HG02981 (cell line): ENCODE data around the gene CTBP2.

ENCODE experiments used
- ATAC-seq: cut with Tn5 transposase; IDR thresholded peaks from one replicate; pipeline ENCODE4 v1.9.1; 2021; ENCODE audit warnings: mild to moderate bottlenecking, moderate library complexity; ENCODE audit not compliant: unreplicated experiment

Gene CTBP2

DNA sequence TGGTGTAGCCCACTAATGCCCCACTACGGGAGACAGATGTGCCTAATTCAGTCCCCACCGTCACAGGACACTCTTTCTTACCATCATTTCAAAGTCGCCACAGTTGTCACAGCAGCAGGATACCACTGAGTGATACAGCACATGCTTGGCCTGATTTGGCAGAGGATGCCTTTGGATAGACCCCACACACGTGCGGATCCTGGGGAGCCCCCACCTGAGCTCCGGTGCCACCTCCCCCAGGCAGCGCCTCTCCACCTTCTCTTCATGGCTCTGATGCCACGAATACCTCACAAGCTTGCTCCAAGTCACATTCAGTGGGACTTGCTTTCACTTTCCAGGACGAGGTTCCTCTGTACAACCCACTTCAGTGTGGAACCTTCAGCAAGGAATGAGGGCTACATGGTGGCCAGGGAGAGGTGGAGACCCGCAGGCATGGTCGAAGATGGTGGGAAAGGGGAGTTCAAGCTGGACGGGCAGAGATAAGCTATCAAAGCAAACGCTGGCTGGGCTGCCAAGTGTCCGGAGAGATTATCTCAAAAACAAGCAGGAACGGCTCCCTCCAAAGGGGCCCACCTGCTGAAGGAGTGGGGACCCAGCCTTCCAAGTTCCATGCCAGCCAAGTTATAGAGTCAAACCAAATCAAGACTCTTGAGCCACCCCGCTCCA is 111.0 kb downstream of the CTBP2 start:
- no peak for ATAC-seq

DNA sequence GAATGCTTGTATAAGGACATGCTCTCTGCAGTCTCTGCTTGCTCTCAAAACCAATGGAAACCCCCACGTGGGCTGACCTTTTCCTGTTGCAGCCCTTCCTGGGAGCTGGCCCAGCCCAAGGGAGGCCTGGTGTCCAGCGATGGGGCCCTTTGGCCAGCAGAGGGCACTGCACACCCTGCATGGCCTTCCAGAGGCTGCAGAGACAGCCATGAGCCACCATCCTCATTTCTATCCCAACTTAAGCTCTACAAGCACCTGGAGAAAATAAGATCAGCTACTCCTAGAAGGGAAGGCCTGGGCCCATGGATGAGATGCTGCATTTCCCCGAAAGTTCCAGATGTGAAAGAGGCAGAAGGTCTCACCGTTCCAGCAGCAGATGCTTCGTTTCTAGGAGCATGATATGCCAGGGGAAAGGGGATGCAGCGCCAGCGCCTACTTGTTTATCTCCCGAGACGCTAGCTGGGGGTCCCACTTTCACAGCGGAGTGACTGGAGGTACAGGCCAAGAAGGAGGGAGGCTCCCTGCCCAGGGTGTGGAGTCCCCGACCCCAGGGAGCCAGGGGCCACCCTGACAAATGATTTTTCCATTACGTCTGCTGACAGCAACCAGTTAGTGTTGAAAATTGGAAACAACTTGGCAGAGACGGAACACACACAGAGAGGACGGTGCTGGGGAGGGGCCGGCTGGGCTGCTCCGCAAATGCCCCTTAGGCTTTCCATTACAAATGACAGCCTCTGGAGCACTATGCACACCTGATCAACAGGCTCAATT is 112.1 kb downstream of the CTBP2 start:
- ATAC-seq: peak; percentile 86

DNA sequence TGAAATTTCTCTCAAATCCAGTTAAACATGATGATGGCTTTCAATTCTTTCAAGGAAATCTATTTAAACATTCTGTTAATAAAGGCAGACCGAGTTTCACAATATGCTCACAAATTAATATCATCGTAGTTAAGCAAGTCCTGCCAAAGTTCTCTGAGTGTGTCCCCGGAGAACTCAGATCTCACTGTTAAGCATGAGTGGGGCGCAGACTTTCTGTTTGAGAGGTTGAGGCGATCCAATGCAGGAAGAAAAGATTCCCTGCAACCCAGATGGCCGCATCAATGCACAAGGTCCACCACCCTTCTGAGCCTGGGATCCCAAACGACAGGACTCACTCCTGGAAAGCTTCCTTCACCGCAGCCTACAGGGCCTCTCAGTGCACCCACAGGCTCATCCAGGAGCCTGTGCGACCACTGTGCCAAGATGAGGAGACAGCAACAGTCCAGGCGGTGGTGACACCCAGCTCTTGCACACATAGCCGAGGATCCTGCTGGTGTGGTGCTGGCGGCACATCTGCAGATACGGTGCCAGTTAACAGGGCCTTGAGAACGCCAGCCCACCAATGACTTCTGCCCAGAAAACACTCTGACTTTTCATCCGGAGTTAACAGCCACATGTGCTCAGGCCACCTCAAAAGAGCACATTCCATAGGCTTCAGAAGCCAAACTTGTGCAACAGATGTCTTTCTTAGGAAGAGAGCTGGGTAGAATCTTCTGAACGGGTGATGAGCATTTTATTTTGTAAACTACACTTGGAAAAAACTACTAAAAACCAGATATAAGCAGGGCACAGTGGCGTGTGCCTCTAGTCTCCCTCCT is 116.3 kb downstream of the CTBP2 start:
- no peak for ATAC-seq

DNA sequence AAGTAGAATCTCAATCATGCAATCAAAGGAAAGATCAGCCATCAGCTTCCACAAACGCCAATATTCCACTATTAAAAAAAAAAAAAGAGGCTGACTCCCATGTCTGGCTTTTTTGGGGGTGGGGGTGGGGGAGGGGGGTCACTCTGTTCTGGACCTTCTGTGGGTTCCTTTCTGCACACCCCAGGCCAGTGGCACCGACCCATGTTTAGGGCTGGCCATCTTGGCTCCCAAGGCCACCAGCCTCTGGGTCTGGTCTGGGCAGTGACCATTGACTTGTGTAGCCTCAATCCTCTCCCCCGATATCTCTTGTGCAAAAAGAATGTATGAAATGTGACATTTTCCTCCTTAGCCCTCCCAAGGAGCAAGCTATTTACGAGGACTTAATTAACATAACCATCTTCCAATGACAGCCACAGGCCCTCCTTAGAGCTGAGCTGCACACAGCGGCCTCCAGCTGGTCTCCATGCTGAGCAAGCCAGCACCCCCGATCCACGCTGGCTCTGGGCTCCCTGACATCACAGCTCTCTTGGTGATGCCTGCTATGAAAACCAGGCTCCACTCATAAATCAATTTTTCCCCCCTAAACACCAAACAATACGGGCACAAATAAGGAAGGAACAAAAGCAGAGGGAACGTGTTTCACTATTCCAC is 118.4 kb downstream of the CTBP2 start:
- no peak for ATAC-seq

DNA sequence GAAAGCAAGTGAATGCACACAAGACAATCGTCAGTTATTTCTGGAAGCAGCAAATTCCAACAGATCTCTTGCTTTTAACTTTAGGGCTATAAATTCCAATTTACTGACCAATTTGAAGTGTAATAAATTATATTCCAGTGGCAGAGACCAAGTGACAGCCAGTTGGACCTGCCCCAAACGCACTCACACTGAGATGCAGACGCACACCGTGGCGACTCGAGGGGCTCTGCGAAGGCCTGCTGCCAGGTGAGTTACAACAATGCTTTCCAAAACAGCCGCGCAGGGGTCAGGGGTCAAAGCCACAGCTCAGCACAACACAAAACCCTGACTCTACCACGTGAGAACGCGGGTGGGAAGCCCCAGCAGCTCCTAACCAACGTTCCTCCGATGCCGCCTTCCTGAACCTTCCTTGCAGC is 121.0 kb downstream of the CTBP2 start:
- ATAC-seq: no peak

DNA sequence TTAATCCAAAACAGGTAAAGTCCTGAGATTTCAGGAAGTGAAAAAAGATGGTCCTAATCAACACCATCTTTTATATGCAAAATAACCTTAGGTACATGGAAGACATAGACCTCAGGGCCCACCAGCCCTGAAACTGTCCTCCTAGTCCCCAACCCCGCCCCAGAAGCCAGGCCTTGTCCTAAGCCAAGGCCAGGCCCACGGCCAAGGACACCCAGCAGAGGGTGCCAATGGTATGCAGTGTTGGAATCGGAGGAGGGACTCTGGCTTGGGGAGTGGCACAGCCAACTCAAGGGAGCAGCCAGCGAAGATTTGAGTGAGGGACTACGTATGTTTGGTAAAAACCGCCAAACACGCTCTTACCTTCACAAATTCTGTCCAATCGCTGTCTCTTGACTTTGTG is 121.7 kb downstream of the CTBP2 start:
- no peak for ATAC-seq

DNA sequence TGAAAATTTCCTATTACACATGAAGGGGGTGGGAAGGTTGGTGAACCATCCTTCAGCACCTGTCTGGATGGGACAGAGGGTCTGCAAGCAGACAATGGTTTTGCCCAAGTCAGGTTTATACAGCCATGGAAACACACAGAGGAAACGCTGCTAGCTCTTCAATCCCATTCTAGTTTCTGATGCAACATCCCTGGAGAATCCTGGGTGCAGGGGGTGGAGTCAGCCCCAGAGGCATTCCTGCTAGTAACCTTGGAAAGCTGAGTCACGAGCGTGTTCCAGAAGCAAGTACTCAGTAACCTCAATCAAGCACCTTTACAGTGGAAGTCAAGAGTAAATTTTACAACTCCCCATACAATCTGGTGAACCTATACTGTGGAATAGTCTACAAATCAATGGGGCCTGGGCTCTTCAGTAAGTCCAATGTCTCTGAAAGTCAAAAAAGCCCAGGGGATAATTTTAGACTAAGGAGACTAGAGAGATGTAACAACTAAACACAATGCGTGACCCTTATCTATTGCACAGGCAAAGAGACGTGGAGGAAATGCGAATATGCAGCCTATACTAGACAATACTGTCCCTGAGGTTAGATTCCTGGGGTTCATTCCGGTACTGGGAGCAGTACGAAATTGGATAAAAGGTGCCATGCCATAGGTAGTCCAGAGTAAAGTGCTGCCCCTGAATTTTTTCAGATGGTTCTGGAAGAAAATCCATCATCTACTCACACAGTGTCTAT is 123.1 kb downstream of the CTBP2 start:
- no peak for ATAC-seq

DNA sequence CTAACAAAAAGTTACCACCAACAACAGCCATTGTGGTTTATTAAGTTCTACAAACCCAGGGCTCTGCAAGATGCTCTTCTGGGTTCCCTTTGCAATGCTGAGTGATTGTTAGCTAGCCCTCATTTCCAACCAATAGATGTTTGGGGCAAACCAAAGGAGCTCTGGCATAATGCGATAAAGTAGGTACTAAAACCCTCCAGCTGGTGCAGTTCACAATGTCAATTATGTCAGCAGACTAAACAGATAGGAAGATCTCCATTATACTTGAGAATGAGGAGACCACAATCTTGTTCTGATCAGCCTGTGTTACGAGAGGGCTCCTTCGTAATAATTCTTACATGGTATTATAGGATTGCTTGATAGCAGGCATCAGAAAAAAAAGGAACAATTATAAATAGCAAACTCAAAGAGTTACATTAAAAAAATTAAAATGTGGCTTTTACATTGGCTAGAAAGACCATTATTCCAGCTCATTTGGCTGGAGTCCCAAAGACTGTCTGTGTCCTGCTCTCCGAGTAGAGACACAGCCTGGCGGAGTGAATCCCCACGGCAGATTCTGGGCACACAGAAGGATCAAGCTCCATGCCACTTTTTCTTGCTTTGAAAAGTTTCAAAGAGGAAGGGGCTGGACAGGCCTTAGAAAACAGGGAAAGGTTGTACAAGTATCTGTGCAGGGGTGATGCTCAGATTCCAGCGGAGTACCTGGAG is 124.6 kb downstream of the CTBP2 start:
- ATAC-seq: no peak

DNA sequence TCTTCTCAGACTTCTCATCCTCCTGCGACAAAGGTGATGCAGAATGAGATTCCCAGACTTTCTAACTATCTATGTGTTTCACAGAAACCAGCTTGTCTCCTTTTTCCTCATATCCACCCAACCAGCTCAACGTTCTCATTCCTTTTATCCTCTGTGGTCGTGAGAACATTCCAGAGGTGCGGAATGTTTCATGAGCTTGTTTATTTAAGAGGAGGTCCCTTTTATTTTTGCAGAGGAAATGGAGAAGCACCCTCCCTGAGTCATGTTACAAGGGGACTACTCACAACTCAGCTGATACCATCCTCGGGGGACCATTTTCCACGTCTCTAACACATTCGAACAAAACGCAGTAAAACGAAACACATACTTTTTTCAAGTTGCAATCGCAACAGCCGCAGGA is 125.2 kb downstream of the CTBP2 start:
- no peak for ATAC-seq

DNA sequence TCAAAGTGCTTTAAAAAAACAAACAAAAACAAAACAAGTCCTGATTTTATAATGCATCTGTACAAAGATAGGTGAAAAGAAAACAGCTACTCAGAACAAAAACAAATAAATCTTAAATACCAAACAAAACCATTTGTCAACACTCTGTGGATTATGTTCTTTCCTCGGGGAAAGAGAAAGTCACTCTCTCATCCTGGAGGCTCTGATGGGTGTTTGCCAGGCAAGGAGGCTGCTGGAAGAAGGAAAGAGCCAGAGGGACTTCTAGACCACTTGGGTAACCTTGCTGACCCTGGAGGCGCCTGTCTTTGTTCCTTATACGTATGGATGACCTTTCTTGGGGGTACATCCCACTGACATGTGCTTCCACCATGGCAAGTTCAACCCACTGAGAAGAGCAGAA is 125.7 kb downstream of the CTBP2 start:
- no peak for ATAC-seq

DNA sequence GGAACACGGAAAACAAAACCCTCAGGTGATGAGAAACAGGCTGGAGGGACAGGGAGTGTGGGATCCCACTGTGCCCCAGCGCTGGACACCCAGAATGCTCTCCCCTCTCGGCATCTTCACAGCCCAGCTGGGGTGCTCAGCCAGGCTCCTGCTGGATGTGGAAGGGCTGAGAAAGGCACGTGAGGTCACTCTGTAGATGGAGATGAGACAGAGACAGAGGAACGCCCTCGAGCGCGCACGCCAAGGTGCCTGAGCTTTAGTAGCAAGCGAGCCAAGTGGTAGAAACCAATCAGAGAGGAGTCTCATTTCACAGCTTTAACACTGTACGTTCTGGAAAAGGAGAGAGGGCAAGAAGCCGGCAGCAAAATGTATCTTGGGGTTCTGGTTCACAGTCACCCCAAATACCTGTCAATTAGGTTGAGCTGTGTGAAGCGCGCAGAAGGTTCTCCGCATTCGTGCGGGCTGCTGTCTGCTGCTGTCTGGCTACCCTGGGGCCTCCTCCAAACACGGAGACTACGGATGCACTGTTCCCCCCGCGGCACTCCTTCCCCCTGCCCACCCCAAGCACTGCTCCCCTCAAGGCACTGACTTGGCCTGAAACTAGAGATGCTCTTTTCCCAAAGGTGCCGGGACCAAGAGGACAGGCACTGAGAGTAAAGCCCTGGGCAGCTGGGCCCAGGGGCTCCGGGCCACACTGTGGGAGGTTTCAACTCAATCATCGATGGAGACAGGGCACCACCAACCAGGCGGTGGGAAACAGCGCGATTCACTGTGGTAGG is 127.0 kb downstream of the CTBP2 start:
- ATAC-seq: no peak

DNA sequence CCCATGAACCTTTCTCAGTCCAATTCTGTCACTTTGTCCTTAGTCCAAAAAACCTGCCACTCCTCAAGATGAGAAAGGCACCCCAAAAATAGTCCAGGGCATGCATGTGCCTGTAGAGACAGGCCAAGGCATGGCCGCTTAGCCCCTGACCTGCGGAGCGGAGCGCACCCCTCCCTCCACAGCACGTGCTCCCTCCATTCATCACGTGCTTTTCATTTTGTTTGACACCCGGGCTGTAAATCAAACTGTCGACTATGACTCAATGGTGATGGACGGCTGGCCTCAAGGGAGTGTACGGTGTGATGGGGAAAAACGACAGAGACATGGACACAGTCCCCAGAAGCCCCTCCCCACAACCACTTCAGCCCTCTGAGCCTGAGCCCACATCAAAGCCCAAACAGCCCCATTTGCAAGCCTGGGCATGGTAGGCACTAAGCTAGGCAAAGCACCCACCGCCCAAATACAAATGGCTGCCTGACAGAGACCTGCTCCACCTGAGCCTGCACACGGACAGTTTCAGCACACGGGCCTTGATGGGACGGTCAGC is 127.8 kb downstream of the CTBP2 start:
- ATAC-seq: no peak

DNA sequence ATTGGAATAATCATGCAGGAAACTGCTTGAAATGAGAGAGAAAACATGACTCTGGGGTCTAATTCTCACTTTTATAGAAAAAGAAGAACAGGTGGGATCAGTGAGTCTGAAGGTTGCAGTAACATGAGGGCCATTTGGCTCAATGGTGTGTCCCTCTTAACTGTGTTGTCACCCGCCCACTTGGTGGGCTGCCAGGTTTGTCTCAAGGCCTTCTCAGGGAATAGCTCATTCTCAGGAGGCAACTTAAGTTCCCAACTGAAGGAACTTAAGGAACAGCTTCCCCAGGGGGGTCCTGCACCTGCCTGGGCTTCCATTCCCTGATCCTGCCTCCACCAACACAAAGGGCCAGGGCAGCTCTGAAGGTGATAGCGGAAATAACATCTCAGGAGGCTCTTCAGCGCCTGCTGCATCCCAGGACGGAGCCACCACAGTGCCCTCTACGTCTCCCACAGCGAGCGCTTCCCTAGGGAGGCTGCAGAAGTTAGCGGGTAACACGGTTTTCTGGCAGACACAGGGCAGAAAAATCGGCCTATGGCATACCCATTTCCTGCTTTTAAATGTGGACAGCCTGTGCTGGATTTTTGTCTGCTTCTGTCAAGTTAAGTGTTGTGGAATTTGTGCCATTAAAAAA is 129.7 kb downstream of the CTBP2 start:
- ATAC-seq: no peak

DNA sequence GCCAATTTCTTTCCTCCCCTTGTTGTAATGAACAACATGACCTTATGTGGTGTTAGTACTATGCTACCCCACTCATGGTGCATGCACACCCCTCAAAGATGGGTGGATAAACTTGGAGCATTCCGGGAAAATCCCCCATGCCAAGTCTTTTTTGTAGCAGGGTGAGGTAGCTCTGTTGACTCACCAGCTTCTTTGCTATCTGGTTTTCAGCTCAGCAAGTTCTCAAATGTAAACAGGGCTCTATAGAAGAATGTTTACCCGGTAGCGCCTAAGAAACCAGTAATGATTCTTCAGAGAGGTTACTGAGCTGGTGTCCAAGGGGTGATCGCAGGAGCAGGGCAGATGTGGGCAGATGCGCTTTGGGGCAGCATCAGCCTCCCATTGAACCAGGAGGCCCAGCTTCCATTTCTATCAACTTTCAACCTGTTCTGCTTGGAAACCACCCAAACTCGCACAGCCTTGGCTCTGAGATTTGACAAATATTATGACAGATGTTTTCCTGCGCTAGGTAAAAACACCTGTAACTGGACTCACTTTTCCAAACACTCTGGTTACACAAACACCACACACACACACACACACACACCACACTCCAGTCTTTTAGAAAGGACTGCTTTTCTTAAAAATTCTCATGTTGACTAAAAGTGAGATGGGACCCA is 130.7 kb downstream of the CTBP2 start:
- ATAC-seq: no peak

DNA sequence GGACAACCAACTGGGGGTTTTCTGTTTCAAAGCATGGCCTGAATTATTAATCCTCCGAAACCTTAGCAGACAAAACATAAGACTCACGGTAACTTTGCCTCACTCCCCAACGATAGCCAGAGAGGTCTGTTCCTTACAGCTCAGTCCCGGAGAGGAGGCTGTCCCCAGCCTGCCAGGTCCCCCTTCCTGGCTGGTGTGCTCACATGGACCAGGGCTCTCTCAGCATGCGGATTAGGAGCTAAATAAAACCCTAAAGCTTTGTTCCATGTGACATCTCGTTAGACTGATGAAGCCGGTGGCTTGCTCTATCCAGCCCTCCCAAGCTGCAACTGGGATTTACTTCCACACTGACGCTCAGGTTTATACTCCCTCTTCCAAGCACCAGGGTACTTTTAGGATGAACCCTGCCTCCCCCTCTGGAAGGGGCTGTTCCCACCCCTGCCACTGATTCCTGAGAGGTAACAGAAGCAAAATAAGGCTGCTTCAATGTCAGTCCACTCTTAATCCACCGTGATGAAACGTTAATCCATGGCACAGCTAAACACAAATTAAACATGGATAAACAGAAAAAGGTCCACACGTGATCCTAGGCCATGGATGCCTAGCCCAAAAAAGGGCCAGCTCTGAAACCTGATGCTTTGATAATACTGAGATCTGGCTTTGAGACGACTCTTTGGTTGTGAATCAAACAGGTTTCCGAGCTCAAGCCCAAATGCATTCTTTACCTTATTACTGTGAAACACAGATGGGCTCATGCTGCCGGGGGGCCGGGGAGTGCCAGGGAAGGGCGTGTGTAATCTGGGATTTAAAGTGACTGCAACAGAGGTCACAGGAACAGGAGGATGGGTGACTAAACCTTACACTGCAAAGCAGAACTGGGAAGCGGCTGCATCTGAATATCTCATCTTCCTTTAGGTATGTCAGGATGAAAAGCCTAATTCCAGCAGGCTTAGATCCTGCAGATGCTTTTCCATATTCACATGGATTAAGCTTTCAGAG is 132.2 kb downstream of the CTBP2 start:
- no peak for ATAC-seq

DNA sequence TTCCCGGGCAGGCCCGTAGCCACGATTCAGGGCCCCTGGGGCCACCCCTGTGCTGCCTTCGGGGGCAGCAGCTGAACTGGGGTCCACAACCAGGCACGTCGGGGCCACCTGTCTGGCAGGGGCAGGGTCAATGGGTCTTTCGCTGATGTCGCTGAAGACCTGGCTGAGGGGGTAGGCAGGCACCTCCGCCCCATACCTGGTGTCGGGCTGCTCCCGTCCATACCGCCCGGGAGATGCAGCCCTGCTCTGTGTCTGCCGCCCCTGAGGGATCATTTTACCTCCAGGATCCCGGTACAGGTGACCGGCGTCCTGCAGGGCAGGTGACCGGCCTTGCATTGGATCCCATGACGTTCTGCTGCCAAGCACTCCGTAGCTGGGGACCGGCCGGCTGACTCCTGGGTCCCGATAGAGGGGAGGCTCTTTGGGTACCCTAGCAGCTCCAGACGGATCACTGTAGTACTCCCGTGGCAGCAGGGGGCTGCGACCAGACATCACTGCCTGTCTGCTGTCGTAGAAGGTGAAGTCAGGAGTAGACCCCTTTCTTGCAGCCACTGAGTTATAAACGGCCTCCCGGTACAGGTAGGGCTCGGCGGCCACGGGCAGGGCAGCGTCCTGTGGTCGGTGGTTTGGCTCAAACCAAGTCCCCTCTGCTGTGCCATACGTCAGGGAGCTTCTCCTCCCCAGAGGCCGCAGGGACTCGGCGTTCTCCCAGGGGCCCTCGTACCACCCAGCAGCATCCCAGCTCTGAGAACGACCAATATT is 133.2 kb downstream of the CTBP2 start:
- no peak for ATAC-seq
